Measurements from ENCODE around the gene SPECC1L.

DNA sequence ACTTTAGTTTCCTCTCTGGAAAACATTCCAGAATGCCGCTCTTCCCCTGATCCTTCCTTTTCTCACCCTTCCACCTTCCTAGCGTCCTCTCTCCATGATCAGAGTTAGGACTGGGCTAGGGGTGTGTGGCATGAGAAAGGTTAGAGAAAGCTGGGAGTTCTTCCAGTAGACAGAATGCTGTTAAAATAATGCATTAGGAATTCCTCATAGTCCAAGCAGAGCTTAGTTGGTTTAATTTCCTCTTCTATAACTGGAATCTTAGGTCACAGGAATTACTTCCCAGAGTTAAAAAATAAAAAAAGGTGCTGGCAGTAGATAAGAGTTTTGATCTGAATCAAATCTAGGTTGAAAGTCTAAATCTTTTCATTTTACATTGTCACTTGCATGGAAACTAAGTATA, 119.5 kb downstream of the SPECC1L start:
- TF ChIP-seq, protein P1, sequence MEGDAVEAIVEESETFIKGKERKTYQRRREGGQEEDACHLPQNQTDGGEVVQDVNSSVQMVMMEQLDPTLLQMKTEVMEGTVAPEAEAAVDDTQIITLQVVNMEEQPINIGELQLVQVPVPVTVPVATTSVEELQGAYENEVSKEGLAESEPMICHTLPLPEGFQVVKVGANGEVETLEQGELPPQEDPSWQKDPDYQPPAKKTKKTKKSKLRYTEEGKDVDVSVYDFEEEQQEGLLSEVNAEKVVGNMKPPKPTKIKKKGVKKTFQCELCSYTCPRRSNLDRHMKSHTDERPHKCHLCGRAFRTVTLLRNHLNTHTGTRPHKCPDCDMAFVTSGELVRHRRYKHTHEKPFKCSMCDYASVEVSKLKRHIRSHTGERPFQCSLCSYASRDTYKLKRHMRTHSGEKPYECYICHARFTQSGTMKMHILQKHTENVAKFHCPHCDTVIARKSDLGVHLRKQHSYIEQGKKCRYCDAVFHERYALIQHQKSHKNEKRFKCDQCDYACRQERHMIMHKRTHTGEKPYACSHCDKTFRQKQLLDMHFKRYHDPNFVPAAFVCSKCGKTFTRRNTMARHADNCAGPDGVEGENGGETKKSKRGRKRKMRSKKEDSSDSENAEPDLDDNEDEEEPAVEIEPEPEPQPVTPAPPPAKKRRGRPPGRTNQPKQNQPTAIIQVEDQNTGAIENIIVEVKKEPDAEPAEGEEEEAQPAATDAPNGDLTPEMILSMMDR (IDR thresholded peaks at IDR 0.05): no peak
- TF ChIP-seq EP300 (IDR thresholded peaks at IDR 0.05) (no peak), POLR2A (IDR thresholded peaks at IDR 0.05) (no peak), POLR2AphosphoS5 (IDR thresholded peaks at IDR 0.05) (no peak)
